GM10266 (cell line): Measurements from ENCODE around the gene CFHR5.
"Not testable (repeated sequence)": the region's sequence is repeated elsewhere in the genome, so short reads cannot be mapped to it uniquely, and the experiment has no call there.

Experiments
- DNase-seq: peaks from one replicate; pipeline ENCODE4 v3.0.0; 2012; ENCODE audit errors: extremely low spot score
- TF ChIP-seq, protein P1 (sequence below): IDR thresholded peaks from 2 replicates; pipeline ENCODE4 v1.5.1; 2012; ENCODE audit warnings: mild to moderate bottlenecking, low read depth; ENCODE audit not compliant: control insufficient read depth, insufficient read depth; ENCODE audit errors: missing control alignments

The CFHR5 gene

DNA sequence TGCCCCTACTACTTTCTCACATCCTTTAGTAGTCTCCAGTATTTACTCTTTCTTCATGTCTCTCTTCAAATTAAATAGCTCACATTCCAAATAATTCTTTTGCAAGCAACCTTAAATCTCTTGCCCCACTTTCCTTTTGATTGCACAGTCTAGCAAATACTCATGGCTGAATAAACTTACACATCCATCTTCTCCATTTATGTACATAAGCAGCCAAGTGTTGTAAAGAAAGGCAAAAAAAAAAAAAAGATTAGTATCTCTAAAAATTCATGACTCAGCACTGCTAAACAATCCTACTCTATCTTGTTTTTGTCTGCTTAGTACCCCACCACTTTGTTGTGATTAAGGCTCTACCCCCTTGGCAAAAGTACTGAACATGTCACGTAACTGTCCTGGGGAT lies 47.1 kb downstream of the CFHR5 start:
- no peak for DNase-seq
- TF ChIP-seq, protein P1, sequence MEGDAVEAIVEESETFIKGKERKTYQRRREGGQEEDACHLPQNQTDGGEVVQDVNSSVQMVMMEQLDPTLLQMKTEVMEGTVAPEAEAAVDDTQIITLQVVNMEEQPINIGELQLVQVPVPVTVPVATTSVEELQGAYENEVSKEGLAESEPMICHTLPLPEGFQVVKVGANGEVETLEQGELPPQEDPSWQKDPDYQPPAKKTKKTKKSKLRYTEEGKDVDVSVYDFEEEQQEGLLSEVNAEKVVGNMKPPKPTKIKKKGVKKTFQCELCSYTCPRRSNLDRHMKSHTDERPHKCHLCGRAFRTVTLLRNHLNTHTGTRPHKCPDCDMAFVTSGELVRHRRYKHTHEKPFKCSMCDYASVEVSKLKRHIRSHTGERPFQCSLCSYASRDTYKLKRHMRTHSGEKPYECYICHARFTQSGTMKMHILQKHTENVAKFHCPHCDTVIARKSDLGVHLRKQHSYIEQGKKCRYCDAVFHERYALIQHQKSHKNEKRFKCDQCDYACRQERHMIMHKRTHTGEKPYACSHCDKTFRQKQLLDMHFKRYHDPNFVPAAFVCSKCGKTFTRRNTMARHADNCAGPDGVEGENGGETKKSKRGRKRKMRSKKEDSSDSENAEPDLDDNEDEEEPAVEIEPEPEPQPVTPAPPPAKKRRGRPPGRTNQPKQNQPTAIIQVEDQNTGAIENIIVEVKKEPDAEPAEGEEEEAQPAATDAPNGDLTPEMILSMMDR, result no peak

GRCh38 chr1:197027359-197027758 lies 50.0 kb downstream of the CFHR5 start:
- DNase-seq, result no peak
- TF ChIP-seq, protein P1, result no peak

GRCh38 chr1:197029749-197030148 lies 52.4 kb downstream of the CFHR5 start:
- TF ChIP-seq, protein P1, result no peak

GRCh38 chr1:197034631-197035339 lies 57.4 kb downstream of the CFHR5 start:
- not testable (repeated sequence) for DNase-seq

More at GRCh38 chr1:197029749-197030148, 52.4 kb downstream of the CFHR5 start:
- no peak for DNase-seq

- TF ChIP-seq, protein P1, result no peak
- no peak for DNase-seq
Measured at GRCh38 chr1:197036861-197037260, 59.5 kb downstream of the CFHR5 start.

GRCh38 chr1:197041486-197042353 lies 64.4 kb downstream of the CFHR5 start:
- TF ChIP-seq, protein P1, result no peak

DNA sequence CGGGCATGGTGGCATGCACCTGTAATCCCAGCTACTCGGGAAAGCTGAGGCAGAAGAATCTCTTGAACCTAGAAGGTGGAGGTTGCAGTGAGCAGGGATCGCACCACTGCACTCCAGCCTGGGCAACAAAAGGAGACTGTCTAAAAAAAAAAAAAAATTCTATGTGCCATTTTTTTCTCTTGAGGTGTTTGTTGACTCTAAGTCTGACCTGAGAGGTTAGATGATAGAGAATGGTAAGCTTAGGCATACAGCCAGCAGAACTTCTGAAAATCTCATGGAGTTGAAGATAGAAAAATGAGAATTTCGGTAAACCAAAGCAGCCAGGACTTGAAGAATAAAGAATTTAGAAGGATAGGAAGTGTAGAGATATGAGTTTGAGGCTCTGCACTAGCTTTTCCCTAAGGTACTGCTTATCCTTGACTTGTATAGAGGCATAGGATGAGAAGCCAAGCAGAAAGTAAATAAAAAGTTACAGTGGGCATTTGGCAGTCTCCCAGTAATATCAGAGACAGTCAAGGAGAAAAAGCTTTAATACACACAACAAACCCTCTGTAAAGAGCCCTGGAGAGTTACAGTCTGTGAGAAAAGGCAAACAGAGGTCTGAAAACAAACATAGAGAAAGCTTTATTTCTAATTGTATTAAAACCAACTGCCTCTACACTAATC lies 65.5 kb downstream of the CFHR5 start:
- no peak for DNase-seq
- TF ChIP-seq, protein P1, result no peak

More at GRCh38 chr1:197041486-197042353, 64.4 kb downstream of the CFHR5 start:
- no peak for DNase-seq
